OCI-LY1 (cell line): ENCODE data around the gene PTGER3.

Source experiments
- H2AFZ ChIP-seq: fragments of 200-600 bp; sonication (generic), shearing (Covaris generic); 2 replicates; pipeline ENCODE4 v1.6.0; 2014; ENCODE audit warnings: antibody characterized with exemption, mild to moderate bottlenecking, low read length
- H3F3A ChIP-seq: fragments of 200-600 bp; sonication (generic), shearing (Covaris generic); 2 replicates; pipeline ENCODE4 v1.6.0; 2014; ENCODE audit warnings: mild to moderate bottlenecking, antibody characterized with exemption, low read length, moderate library complexity; ENCODE audit not compliant: insufficient read depth
- H3K27ac ChIP-seq: fragments of 200-600 bp; sonication (generic); 2 replicates; pipeline ENCODE4 v1.5.1; 2014; ENCODE audit warnings: low read length, mixed run types, mild to moderate bottlenecking, low read depth; ENCODE audit not compliant: poor library complexity, severe bottlenecking
- H3K27me3 ChIP-seq: fragments of 200-600 bp; sonication (generic); 2 replicates; pipeline ENCODE4 v1.6.0; 2014; ENCODE audit warnings: antibody characterized with exemption, mild to moderate bottlenecking, low read length, moderate library complexity; ENCODE audit not compliant: insufficient read depth
- H3K36me3 ChIP-seq: fragments of 200-600 bp; sonication (generic); 2 replicates; pipeline ENCODE4 v1.6.1; 2014; ENCODE audit warnings: mild to moderate bottlenecking, antibody characterized with exemption, low read length, moderate library complexity, mixed read lengths; ENCODE audit not compliant: insufficient read depth
- H3K4me1 ChIP-seq: fragments of 200-600 bp; sonication (generic); 2 replicates; pipeline ENCODE4 v1.5.1; 2014; ENCODE audit warnings: mild to moderate bottlenecking, low read length, moderate library complexity; ENCODE audit not compliant: insufficient read depth, severe bottlenecking
- H3K4me2 ChIP-seq: fragments of 200-600 bp; sonication (generic), shearing (Covaris generic); 2 replicates; pipeline ENCODE4 v1.6.1; 2014; ENCODE audit warnings: low read length
- H3K4me3 ChIP-seq: fragments of 200-600 bp; sonication (generic); 2 replicates; pipeline ENCODE4 v1.5.1; 2014; ENCODE audit warnings: low read length, low read depth, mild to moderate bottlenecking, mixed read lengths; ENCODE audit not compliant: poor library complexity, severe bottlenecking
- H3K79me2 ChIP-seq: fragments of 200-600 bp; shearing (Covaris generic); 2 replicates; pipeline ENCODE4 v1.6.1; 2016; ENCODE audit warnings: mixed run types, low read length, mixed read lengths; ENCODE audit not compliant: insufficient read depth
- H3K9ac ChIP-seq: fragments of 200-600 bp; sonication (generic), shearing (Covaris generic); 2 replicates; pipeline ENCODE4 v1.6.1; 2014; ENCODE audit warnings: mild to moderate bottlenecking, low read length, mixed read lengths
- H3K9me2 ChIP-seq: fragments of 200-600 bp; sonication (generic), shearing (Covaris generic); 2 replicates; pipeline ENCODE4 v1.6.1; 2014; ENCODE audit warnings: low read depth, mild to moderate bottlenecking, low read length, mixed read lengths
- H3K9me3 ChIP-seq: fragments of 200-600 bp; shearing (Covaris generic); 2 replicates; pipeline ENCODE4 v1.6.1; 2014; ENCODE audit warnings: low read length, mixed read lengths
- H4K20me1 ChIP-seq: fragments of 200-600 bp; sonication (generic), shearing (Covaris generic); 2 replicates; pipeline ENCODE4 v1.6.0; 2016; ENCODE audit warnings: mild to moderate bottlenecking, low read length; ENCODE audit not compliant: insufficient read depth
- CTCF ChIP-seq: fragments of 200-600 bp; sonication (generic), shearing (Covaris generic); IDR thresholded peaks from 2 replicates; pipeline ENCODE4 v1.5.1; 2017; ENCODE audit warnings: mild to moderate bottlenecking, antibody characterized with exemption, low read length, moderate library complexity, mixed read lengths
- EZH2 ChIP-seq: fragments of 200-600 bp; sonication (generic), shearing (Covaris generic); IDR thresholded peaks from 2 replicates; pipeline ENCODE4 v1.8.0; 2017; ENCODE audit warnings: borderline replicate concordance, mixed run types, mild to moderate bottlenecking, antibody characterized with exemption, low read length, moderate library complexity, mixed read lengths

PTGER3 gene

GRCh38 chr1:71089536-71090270 is 42.1 kb upstream of the PTGER3 start:
- H3K27me3 ChIP-seq = no peaks in the 10 kb centered on the region
- H3K4me3 ChIP-seq = no peak overlapping the region
- no peaks in the 10 kb centered on the region for H3K79me2 ChIP-seq
- TF ChIP-seq EZH2 (no peak), CTCF (no peak)
- H3K9me3 ChIP-seq = no peaks in the 10 kb centered on the region
- no peaks in the 10 kb centered on the region for H3K36me3 ChIP-seq
- H3K4me2 ChIP-seq = no peak overlapping the region
- H4K20me1 ChIP-seq = no peaks in the 10 kb centered on the region
- H3F3A ChIP-seq = no peaks in the 10 kb centered on the region
- no peak overlapping the region for H3K27ac ChIP-seq
- H3K9ac ChIP-seq = no peak overlapping the region
- no peaks in the 10 kb centered on the region for H3K9me2 ChIP-seq
- H3K4me1 ChIP-seq = no peaks in the 10 kb centered on the region
- no peak overlapping the region for H2AFZ ChIP-seq

- no peak overlapping the region for H2AFZ ChIP-seq
- no peaks in the 10 kb centered on the region for H3K9me3 ChIP-seq
- no peak overlapping the region for H3K4me3 ChIP-seq
- no peaks in the 10 kb centered on the region for H4K20me1 ChIP-seq
- H3K27me3 ChIP-seq = no peaks in the 10 kb centered on the region
- no peaks in the 10 kb centered on the region for H3K79me2 ChIP-seq
- H3K4me2 ChIP-seq = no peak overlapping the region
- no peaks in the 10 kb centered on the region for H3K4me1 ChIP-seq
- no peaks in the 10 kb centered on the region; the same call in 1 of the 2 replicates for H3K36me3 ChIP-seq
- no peak overlapping the region for H3K9ac ChIP-seq
- H3K9me2 ChIP-seq = no peaks in the 10 kb centered on the region
- no peaks in the 10 kb centered on the region for H3F3A ChIP-seq
- H3K27ac ChIP-seq = no peak overlapping the region
- no peak for TF ChIP-seq CTCF
- TF ChIP-seq EZH2 = no peak
These were observed 41.1 kb upstream of the PTGER3 start for GRCh38 chr1:71088645-71089287.

DNA sequence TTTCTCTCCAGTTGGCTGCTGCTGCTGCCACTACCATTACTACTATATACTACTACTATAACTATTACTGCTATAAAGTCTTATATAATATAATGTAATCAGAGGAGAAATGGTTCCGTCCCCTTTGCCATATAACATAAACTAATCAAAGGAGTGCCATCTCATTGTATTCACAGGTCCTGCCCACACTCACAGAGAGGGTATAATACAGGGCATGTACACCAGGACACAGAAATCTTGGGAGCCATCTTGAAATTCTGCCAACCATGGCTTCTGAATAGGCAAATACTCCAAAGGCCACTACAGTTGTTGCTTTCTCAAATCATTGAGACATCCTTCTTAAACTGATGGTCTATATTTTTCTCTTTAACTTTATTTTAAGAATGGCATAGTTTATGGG is 40.1 kb upstream of the PTGER3 start:
- H3K27me3 ChIP-seq = no peaks in the 10 kb centered on the region
- TF ChIP-seq EZH2 = no peak
- TF ChIP-seq CTCF = no peak
- H3K4me3 ChIP-seq = no peak overlapping the region
- no peaks in the 10 kb centered on the region; the same call in 1 of the 2 replicates for H3K36me3 ChIP-seq
- H3K4me2 ChIP-seq = no peak overlapping the region
- H3K9me2 ChIP-seq = no peaks in the 10 kb centered on the region
- no peaks in the 10 kb centered on the region for H3K4me1 ChIP-seq
- no peaks in the 10 kb centered on the region for H3F3A ChIP-seq
- no peak overlapping the region for H3K27ac ChIP-seq
- H2AFZ ChIP-seq = no peak overlapping the region
- no peaks in the 10 kb centered on the region for H3K9me3 ChIP-seq
- H3K79me2 ChIP-seq = no peaks in the 10 kb centered on the region
- no peaks in the 10 kb centered on the region for H4K20me1 ChIP-seq
- no peak overlapping the region for H3K9ac ChIP-seq
